ENCODE results near the gene CNTNAP4. TPM values are rescaled to one million over a fixed set of nuclear protein-coding genes. Genes with fewer than 3 reads are reported as not detected.

The CNTNAP4 gene
- polyA plus RNA-seq, 3 donors = 0.26 to 0.43 (median 0.28) TPM

DNA sequence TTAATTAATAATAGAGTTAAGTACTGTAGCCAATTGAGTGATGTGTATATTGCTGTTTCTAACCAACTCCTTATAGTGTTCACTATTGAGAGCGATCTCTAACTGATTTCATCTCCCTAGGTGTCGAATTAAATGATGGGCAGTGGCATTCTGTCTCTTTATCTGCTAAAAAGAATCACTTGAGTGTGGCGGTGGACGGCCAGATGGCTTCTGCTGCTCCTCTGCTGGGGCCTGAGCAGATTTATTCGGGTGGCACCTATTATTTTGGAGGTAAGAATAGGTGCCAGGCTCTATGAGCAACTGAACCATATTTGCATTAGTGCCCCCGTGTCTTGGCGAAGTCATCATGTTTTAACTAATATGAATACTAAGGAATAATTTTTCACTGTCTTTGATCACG lies 184.6 kb downstream of the CNTNAP4 start:
- DNase-seq (ENCODE audit: extremely low read depth in 1 of 11, low read depth in 9 of 11, low spot score in 4 of 11) = no peak

DNA sequence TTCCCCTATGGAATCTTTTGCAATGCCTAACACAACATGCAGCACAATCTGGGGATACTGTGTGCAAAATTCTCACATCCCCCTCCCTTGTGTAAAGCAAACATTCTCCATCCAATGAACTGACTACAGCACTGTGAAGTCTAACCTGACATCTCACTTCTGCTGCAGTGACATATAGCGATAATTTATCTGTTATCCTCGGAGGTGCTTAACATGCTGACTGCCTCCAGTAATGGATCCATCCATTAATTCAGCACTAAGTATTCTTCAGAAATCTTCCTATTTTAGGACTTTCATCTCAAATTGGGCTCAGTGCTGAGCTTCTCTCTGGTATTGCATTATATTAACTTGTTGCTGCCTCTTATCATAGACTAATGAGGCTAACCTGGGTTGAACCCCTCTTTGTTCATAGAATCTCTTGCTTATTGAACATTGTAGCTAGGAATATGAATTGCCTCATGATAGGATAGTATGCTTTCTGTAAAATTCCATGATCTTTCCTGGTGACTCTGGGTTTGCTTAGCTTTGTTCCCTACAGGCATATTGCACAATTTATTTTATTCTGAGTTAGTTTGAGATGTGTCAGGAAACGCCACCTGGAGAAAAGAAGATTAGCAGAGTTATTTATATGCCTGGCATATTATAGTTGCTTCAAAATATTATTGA lies 187.9 kb downstream of the CNTNAP4 start:
- DNase-seq (ENCODE audit: extremely low read depth in 1 of 11, low read depth in 9 of 11, low spot score in 4 of 11) = no peak

GRCh38 chr16:76466871-76467270 lies 189.7 kb downstream of the CNTNAP4 start:
- no peak for DNase-seq (ENCODE audit: extremely low read depth in 1 of 11, low read depth in 9 of 11, low spot score in 4 of 11)

GRCh38 chr16:76474048-76474447 lies 196.8 kb downstream of the CNTNAP4 start:
- no peak for DNase-seq (ENCODE audit: extremely low read depth in 1 of 11, low read depth in 9 of 11, low spot score in 4 of 11)

- DNase-seq (ENCODE audit: extremely low read depth in 1 of 11, low read depth in 9 of 11, low spot score in 4 of 11) = no peak
Observed at GRCh38 chr16:76478105-76478504, 200.9 kb downstream of the CNTNAP4 start.

- no peak for DNase-seq (ENCODE audit: extremely low read depth in 1 of 11, low read depth in 9 of 11, low spot score in 4 of 11)
Observed at GRCh38 chr16:76483307-76483909, 206.2 kb downstream of the CNTNAP4 start.

DNA sequence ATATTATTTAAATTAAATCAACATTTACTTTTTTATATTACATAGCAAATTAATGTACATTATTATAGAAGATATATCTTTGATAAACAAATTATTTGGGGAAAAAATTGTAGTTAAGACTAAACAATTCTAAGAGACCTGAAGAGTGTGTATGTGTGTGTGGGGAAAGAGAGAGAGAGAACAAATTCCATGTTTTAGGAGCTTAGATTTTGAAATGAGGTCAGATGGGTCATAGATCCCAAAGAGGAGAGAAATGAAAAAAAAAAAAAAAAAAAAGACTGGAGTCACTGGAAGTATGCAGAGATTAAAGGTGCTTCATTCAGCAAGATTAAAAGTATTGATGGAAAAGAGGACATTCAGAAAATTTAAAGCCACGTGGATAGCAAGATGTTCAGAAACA lies 206.8 kb downstream of the CNTNAP4 start:
- DNase-seq (ENCODE audit: extremely low read depth in 1 of 11, low read depth in 9 of 11, low spot score in 4 of 11) = no peak

DNA sequence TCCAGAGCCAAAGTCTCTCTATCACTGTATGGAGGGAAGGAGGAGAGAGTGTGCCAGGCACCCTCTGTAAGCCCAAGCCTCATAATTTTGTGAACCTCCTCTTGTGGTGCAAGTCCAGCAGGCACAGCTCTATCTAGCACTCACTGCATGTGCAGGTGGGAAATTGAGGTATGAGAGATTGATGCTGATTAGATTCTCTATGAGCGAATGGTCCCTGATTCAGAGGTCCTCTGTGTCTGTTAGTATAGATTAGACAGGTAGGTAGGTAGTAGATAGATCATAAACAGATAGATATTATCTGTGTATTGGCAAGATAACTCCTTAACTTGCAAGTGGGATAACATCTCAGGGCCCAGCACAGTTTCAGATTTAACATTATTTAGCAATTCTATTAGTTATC lies 209.5 kb downstream of the CNTNAP4 start:
- DNase-seq (ENCODE audit: extremely low read depth in 1 of 11, low read depth in 9 of 11, low spot score in 4 of 11) = no peak

- no peak for DNase-seq (ENCODE audit: extremely low read depth in 1 of 11, low read depth in 9 of 11, low spot score in 4 of 11)
Observed at GRCh38 chr16:76487411-76488064, 210.3 kb downstream of the CNTNAP4 start.

GRCh38 chr16:76488065-76488417 lies 210.8 kb downstream of the CNTNAP4 start:
- DNase-seq (ENCODE audit: extremely low read depth in 1 of 11, low read depth in 9 of 11, low spot score in 4 of 11) = no peak

- DNase-seq (ENCODE audit: extremely low read depth in 1 of 11, low read depth in 9 of 11, low spot score in 4 of 11) = no peak
Observed at GRCh38 chr16:76490036-76490639, 212.9 kb downstream of the CNTNAP4 start.

- no peak for DNase-seq (ENCODE audit: extremely low read depth in 1 of 11, low read depth in 9 of 11, low spot score in 4 of 11)
Observed at GRCh38 chr16:76500006-76500405, 222.8 kb downstream of the CNTNAP4 start.

GRCh38 chr16:76502063-76502462 lies 224.9 kb downstream of the CNTNAP4 start:
- DNase-seq (ENCODE audit: extremely low read depth in 1 of 11, low read depth in 9 of 11, low spot score in 4 of 11) = no peak

- DNase-seq (ENCODE audit: extremely low read depth in 1 of 11, low read depth in 9 of 11, low spot score in 4 of 11) = no peak
Observed at GRCh38 chr16:76502555-76502954, 225.4 kb downstream of the CNTNAP4 start.

DNA sequence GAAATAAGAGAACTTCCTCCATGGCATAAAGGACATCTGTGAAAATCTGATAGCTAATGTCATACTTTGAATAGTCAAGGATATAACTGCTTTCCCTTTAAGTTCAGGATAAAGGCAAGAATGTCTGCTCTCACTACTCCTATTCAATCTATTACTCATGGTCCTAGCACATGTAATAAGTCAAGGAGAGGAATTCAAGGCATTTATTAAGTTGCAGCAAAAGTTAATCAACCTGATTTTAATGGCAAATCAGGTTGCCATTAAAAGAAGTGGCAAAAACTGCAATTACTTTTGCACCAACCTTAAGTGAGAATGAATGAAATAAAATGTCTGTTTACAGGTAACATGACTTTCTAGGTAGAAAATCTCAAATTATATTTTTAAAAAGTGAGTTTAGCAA lies 225.9 kb downstream of the CNTNAP4 start:
- DNase-seq (ENCODE audit: extremely low read depth in 1 of 11, low read depth in 9 of 11, low spot score in 4 of 11) = no peak

GRCh38 chr16:76511203-76511602 lies 234.0 kb downstream of the CNTNAP4 start:
- no peak for DNase-seq (ENCODE audit: extremely low read depth in 1 of 11, low read depth in 9 of 11, low spot score in 4 of 11)

DNA sequence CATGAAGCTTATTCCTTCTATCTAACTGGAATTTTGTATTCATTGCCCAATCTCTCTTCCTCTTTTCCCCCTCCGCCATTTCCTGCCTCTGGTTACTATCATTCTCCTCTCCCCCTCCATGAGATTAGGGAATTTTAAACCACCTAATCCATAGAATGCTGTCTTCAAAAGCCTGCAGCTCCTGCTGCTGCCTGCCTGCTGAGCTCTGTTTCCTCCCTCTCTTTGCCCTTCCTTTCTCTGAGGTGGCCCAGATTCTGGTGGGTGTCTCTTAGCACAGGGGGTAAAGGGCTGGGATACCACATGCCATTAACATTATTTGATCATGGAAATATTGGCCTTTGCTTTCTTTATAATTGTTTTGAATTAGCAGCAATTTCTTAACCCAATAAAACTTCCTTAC lies 241.6 kb downstream of the CNTNAP4 start:
- no peak for DNase-seq (ENCODE audit: extremely low read depth in 1 of 11, low read depth in 9 of 11, low spot score in 4 of 11)

DNA sequence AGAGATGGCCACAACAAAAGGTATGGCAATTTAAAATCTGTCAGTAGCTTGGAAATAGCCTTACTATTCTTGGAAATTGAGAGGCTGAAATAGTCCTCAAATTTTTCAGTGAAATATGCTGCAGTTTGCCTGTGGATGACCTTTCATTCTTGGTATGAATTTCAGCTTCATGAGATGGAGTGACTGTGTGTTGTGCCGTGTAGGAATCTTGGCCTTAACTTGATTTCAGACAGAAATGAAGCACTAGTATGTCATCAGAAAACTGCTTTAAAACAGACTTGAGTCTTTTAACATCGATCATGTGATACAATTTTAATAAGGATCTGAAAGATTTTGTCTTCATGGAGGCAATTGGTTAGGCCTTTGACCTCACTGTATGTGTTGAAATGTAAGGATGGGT lies 247.2 kb downstream of the CNTNAP4 start:
- DNase-seq (ENCODE audit: extremely low read depth in 1 of 11, low read depth in 9 of 11, low spot score in 4 of 11) = no peak

DNA sequence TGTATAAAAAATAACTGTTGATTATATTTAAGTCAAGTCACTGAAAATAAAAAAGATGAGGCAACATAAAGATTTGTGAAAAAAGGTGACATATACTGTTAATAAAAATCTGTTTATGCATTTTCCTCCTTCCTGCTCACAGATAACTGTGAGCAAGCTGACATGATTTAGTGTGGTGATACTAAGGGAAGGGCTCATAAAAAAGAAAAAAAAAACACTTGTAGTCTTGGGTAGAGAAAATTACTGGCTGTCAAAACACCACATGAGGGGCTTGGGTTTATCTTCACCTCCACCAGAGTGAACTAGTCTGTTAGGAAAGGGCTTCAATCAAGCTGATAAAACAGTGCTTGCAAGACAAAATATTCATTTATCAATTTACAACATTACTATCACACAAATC lies 247.6 kb downstream of the CNTNAP4 start:
- DNase-seq (ENCODE audit: extremely low read depth in 1 of 11, low read depth in 9 of 11, low spot score in 4 of 11) = no peak

DNA sequence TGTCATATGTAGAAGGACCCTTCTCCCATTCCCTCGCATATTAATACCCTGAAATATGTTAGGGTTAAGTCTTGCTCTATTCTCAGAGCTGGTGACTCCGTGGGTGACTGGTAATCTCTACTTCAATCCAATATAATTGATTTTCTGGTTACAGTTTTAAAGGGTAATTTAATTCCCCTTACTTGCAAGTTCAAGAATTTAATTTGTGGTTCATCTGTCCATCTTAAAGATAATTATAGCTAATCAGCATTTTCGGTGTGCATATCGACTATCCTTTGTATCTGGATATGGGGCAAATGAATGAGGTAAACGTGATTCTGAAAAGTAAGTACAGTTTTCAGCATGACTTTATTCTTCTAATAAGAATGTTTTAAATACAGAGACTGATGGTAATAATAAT lies 250.0 kb downstream of the CNTNAP4 start:
- no peak for DNase-seq (ENCODE audit: extremely low read depth in 1 of 11, low read depth in 9 of 11, low spot score in 4 of 11)

Data from renal cortex interstitium (tissue), 11 donors.